ENCODE data around the gene AOX1. TPM values are rescaled to one million over a fixed set of nuclear protein-coding genes. Genes with fewer than 3 reads are reported as not detected.
"Not testable (repeated sequence)": the region's sequence is repeated elsewhere in the genome, so short reads cannot be mapped to it uniquely, and the experiment has no call there.

Gene AOX1
- total RNA-seq, 2 experiments from 2014 or later: 0.65 to 0.82 TPM

- H3K4me3 Mint-ChIP-seq: no peak overlapping the region
- H3K27ac Mint-ChIP-seq: no peak overlapping the region
- no peaks in the 10 kb centered on the region for H3K36me3 Mint-ChIP-seq (ENCODE audit: low read depth)
- ChIA-PET CTCF (interaction anchor here (1.0 kb wide), 1 partner anchor 14 kb away, joined by 3 read pairs; no protein-coding TSS in a partner anchor), POLR2A (no interaction called here)
- no peaks in the 10 kb centered on the region for H3K9me3 Mint-ChIP-seq (ENCODE audit: low read depth)
- intact Hi-C loops (cut with DNase I, micrococcal nuclease): no loop called here
- H3K27me3 Mint-ChIP-seq: peaks cover 7% of the 10 kb centered on the region
- peaks cover 15% of the 10 kb centered on the region for H3K4me1 Mint-ChIP-seq
- no peak for ATAC-seq
- no peak for DNase-seq
Measured at GRCh38 chr2:200670313-200670712, 84.5 kb downstream of the AOX1 start.

GRCh38 chr2:200670751-200671150 is 84.9 kb downstream of the AOX1 start:
- intact Hi-C loops (cut with DNase I, micrococcal nuclease): no loop called here
- Mint-ChIP-seq H3K27me3 (peaks cover 7% of the 10 kb centered on the region), H3K4me3 (no peak overlapping the region), H3K4me1 (peaks cover 15% of the 10 kb centered on the region), H3K9me3 (ENCODE audit: low read depth) (no peaks in the 10 kb centered on the region), H3K27ac (no peak overlapping the region), H3K36me3 (ENCODE audit: low read depth) (no peaks in the 10 kb centered on the region)
- ChIA-PET CTCF (interaction anchor here (1.0 kb wide), 1 partner anchor 14 kb away, joined by 3 read pairs; no protein-coding TSS in a partner anchor), POLR2A (no interaction called here)
- no peak for ATAC-seq
- no peak for DNase-seq

- no peaks in the 10 kb centered on the region for H3K9me3 Mint-ChIP-seq (ENCODE audit: low read depth)
- H3K27me3 Mint-ChIP-seq: peaks cover 6% of the 10 kb centered on the region
- no peak overlapping the region for H3K4me3 Mint-ChIP-seq
- DNase-seq (no peak), ATAC-seq (no peak)
- H3K4me1 Mint-ChIP-seq: peaks cover 10% of the 10 kb centered on the region
- H3K36me3 Mint-ChIP-seq (ENCODE audit: low read depth): no peaks in the 10 kb centered on the region
- intact Hi-C loops (cut with DNase I, micrococcal nuclease): no loop called here
- ChIA-PET POLR2A (interaction anchor here (0.6 kb wide), 1 partner anchor 153 kb away, joined by 3 read pairs; no protein-coding TSS in a partner anchor), CTCF (no interaction called here)
- H3K27ac Mint-ChIP-seq: no peak overlapping the region
Measured at GRCh38 chr2:200673191-200673590, 87.4 kb downstream of the AOX1 start.

- DNase-seq: no peak
- Mint-ChIP-seq H3K27me3 (peaks cover 6% of the 10 kb centered on the region), H3K4me3 (no peak overlapping the region), H3K36me3 (ENCODE audit: low read depth) (no peaks in the 10 kb centered on the region), H3K27ac (no peak overlapping the region), H3K4me1 (peaks cover 10% of the 10 kb centered on the region), H3K9me3 (ENCODE audit: low read depth) (no peaks in the 10 kb centered on the region)
- CTCF ChIA-PET: no interaction called here
- intact Hi-C loops (cut with DNase I, micrococcal nuclease): no loop called here
- ATAC-seq: no peak
- POLR2A ChIA-PET: no interaction called here
Measured at GRCh38 chr2:200674837-200675236, 89.0 kb downstream of the AOX1 start.

GRCh38 chr2:200677171-200677570 is 91.4 kb downstream of the AOX1 start:
- H3K9me3 Mint-ChIP-seq (ENCODE audit: low read depth): no peaks in the 10 kb centered on the region

GRCh38 chr2:200677721-200678532 is 92.1 kb downstream of the AOX1 start:
- ChIA-PET CTCF (no interaction called here), POLR2A (no interaction called here)
- Mint-ChIP-seq H3K27me3 (no peaks in the 10 kb centered on the region), H3K4me1 (peaks cover 8% of the 10 kb centered on the region), H3K9me3 (ENCODE audit: low read depth) (no peaks in the 10 kb centered on the region), H3K27ac (no peak overlapping the region), H3K36me3 (ENCODE audit: low read depth) (no peaks in the 10 kb centered on the region), H3K4me3 (no peak overlapping the region)
- DNase-seq (no peak), ATAC-seq (no peak)
- intact Hi-C loops (cut with DNase I, micrococcal nuclease): no loop called here

More at GRCh38 chr2:200677171-200677570, 91.4 kb downstream of the AOX1 start:
- intact Hi-C loops (cut with DNase I, micrococcal nuclease): no loop called here
- ChIA-PET CTCF (no interaction called here), POLR2A (no interaction called here)
- H3K4me3 Mint-ChIP-seq: no peak overlapping the region
- peaks cover 10% of the 10 kb centered on the region for H3K4me1 Mint-ChIP-seq
- ATAC-seq (no peak), DNase-seq (no peak)
- no peak overlapping the region for H3K27ac Mint-ChIP-seq
- peaks cover 2% of the 10 kb centered on the region for H3K27me3 Mint-ChIP-seq
- H3K36me3 Mint-ChIP-seq (ENCODE audit: low read depth): no peaks in the 10 kb centered on the region

GRCh38 chr2:200679127-200679526 is 93.3 kb downstream of the AOX1 start:
- intact Hi-C loops (cut with DNase I, micrococcal nuclease): no loop called here
- POLR2A ChIA-PET: no interaction called here

GRCh38 chr2:200679535-200679934 is 93.7 kb downstream of the AOX1 start:
- Mint-ChIP-seq H3K27me3 (no peaks in the 10 kb centered on the region), H3K4me1 (no peaks in the 10 kb centered on the region), H3K9me3 (ENCODE audit: low read depth) (no peaks in the 10 kb centered on the region), H3K36me3 (ENCODE audit: low read depth) (no peaks in the 10 kb centered on the region), H3K27ac (no peak overlapping the region), H3K4me3 (no peak overlapping the region)
- ATAC-seq (no peak), DNase-seq (no peak)
- intact Hi-C loops (cut with DNase I, micrococcal nuclease): no loop called here
- CTCF ChIA-PET: interaction anchor here (0.7 kb wide), 1 partner anchor 40 kb away, joined by 3 read pairs; no protein-coding TSS in a partner anchor
- POLR2A ChIA-PET: interaction anchor here (0.7 kb wide), 1 partner anchor 108 kb away, joined by 3 read pairs; no protein-coding TSS in a partner anchor

More at GRCh38 chr2:200679127-200679526, 93.3 kb downstream of the AOX1 start:
- DNase-seq: no peak
- no peaks in the 10 kb centered on the region for H3K9me3 Mint-ChIP-seq (ENCODE audit: low read depth)
- CTCF ChIA-PET: interaction anchor here (0.7 kb wide), 1 partner anchor 40 kb away, joined by 3 read pairs; no protein-coding TSS in a partner anchor
- H3K27ac Mint-ChIP-seq: no peak overlapping the region
- H3K4me3 Mint-ChIP-seq: no peak overlapping the region
- no peaks in the 10 kb centered on the region for H3K36me3 Mint-ChIP-seq (ENCODE audit: low read depth)
- no peaks in the 10 kb centered on the region for H3K27me3 Mint-ChIP-seq
- no peak for ATAC-seq
- no peaks in the 10 kb centered on the region for H3K4me1 Mint-ChIP-seq

GRCh38 chr2:200681697-200682096 is 95.9 kb downstream of the AOX1 start:
- Mint-ChIP-seq H3K4me1 (no peaks in the 10 kb centered on the region), H3K27ac (no peak overlapping the region)

GRCh38 chr2:200682407-200682806 is 96.6 kb downstream of the AOX1 start:
- intact Hi-C loops (cut with DNase I, micrococcal nuclease); POLR2A ChIA-PET; H3K27ac Mint-ChIP-seq; DNase-seq; H3K4me1 Mint-ChIP-seq; H3K27me3 Mint-ChIP-seq; H3K36me3 Mint-ChIP-seq (ENCODE audit: low read depth); H3K4me3 Mint-ChIP-seq; H3K9me3 Mint-ChIP-seq (ENCODE audit: low read depth); ATAC-seq; CTCF ChIA-PET: not testable (repeated sequence)

More at GRCh38 chr2:200681697-200682096, 95.9 kb downstream of the AOX1 start:
- ChIA-PET CTCF (no interaction called here), POLR2A (no interaction called here)
- no peak for DNase-seq
- Mint-ChIP-seq H3K27me3 (no peaks in the 10 kb centered on the region), H3K9me3 (ENCODE audit: low read depth) (no peaks in the 10 kb centered on the region), H3K4me3 (no peak overlapping the region), H3K36me3 (ENCODE audit: low read depth) (no peaks in the 10 kb centered on the region)
- intact Hi-C loops (cut with DNase I, micrococcal nuclease): no loop called here
- no peak for ATAC-seq

GRCh38 chr2:200687922-200688920 is 102.4 kb downstream of the AOX1 start:
- intact Hi-C loops (cut with DNase I, micrococcal nuclease): no loop called here
- Mint-ChIP-seq H3K4me1 (peaks cover 6% of the 10 kb centered on the region), H3K4me3 (no peak overlapping the region), H3K27ac (no peak overlapping the region), H3K27me3 (no peaks in the 10 kb centered on the region), H3K36me3 (ENCODE audit: low read depth) (no peaks in the 10 kb centered on the region), H3K9me3 (ENCODE audit: low read depth) (no peaks in the 10 kb centered on the region)
- DNase-seq (no peak), ATAC-seq (no peak)
- POLR2A ChIA-PET: interaction anchor here (0.6 kb wide), 1 partner anchor 25 kb away, joined by 3 read pairs; no protein-coding TSS in a partner anchor
- CTCF ChIA-PET: no interaction called here

Data from activated CD4-positive, alpha-beta T cell treated with anti-CD3 and anti-CD28 coated beads for 36 hours (primary cell).